Gastroesophageal sphincter (tissue), 4 donors: ENCODE data around the gene MAT2A. TPM values are rescaled to one million over a fixed set of nuclear protein-coding genes. Genes with fewer than 3 reads are reported as not detected.

Experiments
- ATAC-seq: fragments of 150-250 bp; one replicate; pipeline ENCODE4 v1.9.1; 2016; ENCODE audit warnings: mild to moderate bottlenecking, moderate library complexity
- H3K27ac ChIP-seq, 4 donors: fragments of 200-600 bp; sonication (generic) in 3 of 4; 1 replicate in 3 of 4; 2 replicates in 1 of 4; pipeline ENCODE4 v1.5.1; 2016 to 2019
- H3K27me3 ChIP-seq: fragments of 200-600 bp; sonication (generic); one replicate; pipeline ENCODE4 v1.5.1; 2019
- H3K36me3 ChIP-seq, 2 donors: fragments of 200-600 bp; sonication (generic); one replicate each; pipeline ENCODE4 v1.5.1; 2019; ENCODE audit warnings: control low read depth in 1 of 2
- H3K4me1 ChIP-seq, 3 donors: fragments of 200-600 bp; sonication (generic); 1 replicate in 2 of 3; 2 replicates in 1 of 3; pipeline ENCODE4 v1.5.1; 2016 to 2019; ENCODE audit warnings: control low read depth in 2 of 3
- H3K4me3 ChIP-seq, 2 donors: fragments of 200-600 bp; sonication (generic); one replicate each; pipeline ENCODE4 v1.5.1; 2019; ENCODE audit warnings: mild to moderate bottlenecking in 1 of 2, moderate library complexity in 1 of 2
- H3K9me3 ChIP-seq, 3 donors: fragments of 200-600 bp; sonication (generic); one replicate each; pipeline ENCODE4 v1.5.1; 2017 to 2019; ENCODE audit warnings: control low read depth in 2 of 3
- CTCF ChIP-seq, 4 experiments: fragments of 200-600 bp in 2 of 4; fragments of 450-650 bp in 2 of 4; sonication (generic) in 1 of 4; IDR thresholded peaks; one replicate each; pipeline ENCODE4 v1.5.1; 2017 to 2019; ENCODE audit warnings: antibody characterized with exemption in 4 of 4, mild to moderate bottlenecking in 2 of 4, moderate library complexity in 2 of 4
- EP300 ChIP-seq: sonication (generic); formaldehyde crosslinking; IDR thresholded peaks from one replicate; pipeline ENCODE4 v1.6.1; 2017; ENCODE audit warnings: antibody characterized with exemption, mild to moderate bottlenecking
- POLR2A ChIP-seq, 2 donors: fragments of 450-650 bp; IDR thresholded peaks; one replicate each; pipeline ENCODE4 v1.6.1; 2017; ENCODE audit warnings: antibody characterized with exemption in 2 of 2, mild to moderate bottlenecking in 2 of 2, moderate library complexity in 1 of 2
- POLR2AphosphoS5 ChIP-seq: sonication (generic); formaldehyde crosslinking; IDR thresholded peaks from one replicate; pipeline ENCODE4 v1.6.1; 2017; ENCODE audit warnings: antibody characterized with exemption
- WGBS, 2 donors: methylation state at CpG; one replicate each; pipeline ENCODE4 v1.1.5; 2018; ENCODE audit warnings: low coverage in 1 of 2; 5-methylcytosine and 5-hydroxymethylcytosine counted together
- total RNA-seq, 4 donors: library from RNA; depleted of rRNA; stranded (reverse); fragments of >200 nt; gene quantifications; one replicate each; pipeline ENCODE4 v1.1.0, GENCODE V29; 2016

MAT2A gene
- total RNA-seq, 4 donors from 2014 or later = 68.5 to 295 (median 130) TPM

DNA sequence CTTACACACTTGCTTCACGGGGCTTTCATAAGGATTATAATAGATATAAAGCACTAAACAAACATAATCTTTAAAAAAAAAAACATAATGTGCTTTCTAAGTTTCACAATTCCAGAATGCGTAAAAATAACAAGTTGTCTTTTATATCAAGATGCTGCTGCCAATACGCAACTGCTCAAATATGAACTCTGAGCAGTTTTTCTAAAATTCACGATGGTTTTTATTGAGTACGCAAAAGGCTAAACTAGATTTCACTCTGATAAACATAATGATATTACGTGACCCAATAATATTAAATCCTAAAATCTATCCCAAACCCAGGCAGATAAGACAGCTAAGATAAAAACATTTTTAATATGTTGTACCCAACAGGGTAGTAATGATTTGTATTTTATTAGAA lies 24.6 kb upstream of the MAT2A start:
- no peaks in the 10 kb centered on the region for H3K9me3 ChIP-seq

DNA sequence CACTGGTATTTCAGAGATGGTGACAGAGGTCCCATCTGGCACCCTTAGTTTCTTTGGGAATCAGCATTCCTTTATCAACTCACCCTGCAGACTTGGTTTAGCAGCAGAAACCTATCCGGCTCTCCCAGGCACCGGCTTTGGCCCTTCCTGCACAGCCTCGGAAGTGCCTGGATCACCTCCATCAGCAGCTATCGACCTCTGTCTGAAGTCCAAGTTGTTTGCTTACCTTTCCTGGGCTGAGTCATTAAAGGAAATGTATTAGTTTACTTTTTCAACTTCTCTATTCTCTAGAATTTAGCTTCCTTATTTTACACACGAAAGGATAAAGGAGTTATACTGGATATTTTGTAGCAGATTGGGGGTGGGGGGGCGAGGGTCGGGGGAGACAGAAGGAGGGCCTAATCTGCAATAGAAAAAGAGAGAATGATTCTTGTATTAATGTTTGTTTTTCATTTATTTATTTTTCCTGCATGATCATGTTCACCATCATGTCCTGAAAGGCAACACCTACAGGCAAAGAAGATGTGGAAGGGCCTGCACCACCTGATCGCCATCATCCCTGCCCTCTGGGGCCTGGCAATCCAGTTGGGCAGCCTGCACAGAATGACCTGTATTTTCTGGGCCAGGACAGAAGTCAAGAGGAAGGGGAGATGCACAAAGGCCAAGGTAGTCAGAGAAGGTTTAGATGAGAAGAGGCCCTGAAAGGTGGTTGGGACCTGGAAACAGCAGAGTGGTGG lies 22.1 kb upstream of the MAT2A start:
- no peak overlapping the region for H3K27ac ChIP-seq
- 53 to 68% methylated on average over 2 to 8 of the region's 8 CpGs for WGBS, 2 donors
- no peaks in the 10 kb centered on the region for H3K27me3 ChIP-seq
- no peak for ATAC-seq
- H3K36me3 ChIP-seq = no peaks in the 10 kb centered on the region
- no peaks in the 10 kb centered on the region for H3K4me1 ChIP-seq
- TF ChIP-seq POLR2A (IDR thresholded peaks at IDR 0.05) = no peak
- TF ChIP-seq CTCF (IDR thresholded peaks at IDR 0.05) = no peak
- no peak for TF ChIP-seq EP300
- TF ChIP-seq POLR2AphosphoS5 = no peak
- no peaks in the 10 kb centered on the region for H3K9me3 ChIP-seq
- no peak overlapping the region for H3K4me3 ChIP-seq

More for the DNA sequence above, 24.6 kb upstream of the MAT2A start:
- Histone ChIP-seq H3K27me3 (no peaks in the 10 kb centered on the region), H3K36me3 (no peaks in the 10 kb centered on the region), H3K4me3 (no peak overlapping the region), H3K27ac (no peak overlapping the region), H3K4me1 (peaks cover 0 to 13% (median 0%) of the 10 kb centered on the region in 3 donors)
- no peak for ATAC-seq
- WGBS, 2 donors = 88 to 90% methylated on average over 6 of the region's 6 CpGs
- TF ChIP-seq POLR2A (IDR thresholded peaks at IDR 0.05) = no peak
- TF ChIP-seq EP300 = no peak

- Histone ChIP-seq H3K9me3 (no peaks in the 10 kb centered on the region), H3K4me1 (peaks cover 2 to 24% (median 15%) of the 10 kb centered on the region in 3 donors), H3K4me3 (no peak overlapping the region), H3K27me3 (no peaks in the 10 kb centered on the region), H3K27ac (no peak overlapping the region), H3K36me3 (no peaks in the 10 kb centered on the region)
- WGBS, 2 donors = 100% methylated on average over 1 to 2 of the region's 6 CpGs
- ATAC-seq = no peak
- TF ChIP-seq CTCF (IDR thresholded peaks at IDR 0.05) = no peak
- no peak for TF ChIP-seq EP300
- no peak for TF ChIP-seq POLR2AphosphoS5
- no peak for TF ChIP-seq POLR2A (IDR thresholded peaks at IDR 0.05)
Observed at GRCh38 chr2:85522090-85522647, 16.8 kb upstream of the MAT2A start.

- H3K36me3 ChIP-seq = no peaks in the 10 kb centered on the region
- H3K4me3 ChIP-seq = no peak overlapping the region
- no peaks in the 10 kb centered on the region for H3K27me3 ChIP-seq
- no peaks in the 10 kb centered on the region for H3K9me3 ChIP-seq
- no peak for TF ChIP-seq CTCF (IDR thresholded peaks at IDR 0.05)
- no peak for TF ChIP-seq EP300
- no peak for TF ChIP-seq POLR2AphosphoS5
- no peak for TF ChIP-seq POLR2A (IDR thresholded peaks at IDR 0.05)
- H3K27ac ChIP-seq = peak overlapping the region in 3 of 4 donors; percentile 55 to 78 (median 76)
- ATAC-seq = no peak
- 65 to 74% methylated on average over 3 to 6 of the region's 8 CpGs for WGBS, 2 donors
- peaks cover 2 to 24% (median 15%) of the 10 kb centered on the region in 3 donors for H3K4me1 ChIP-seq
Observed at GRCh38 chr2:85523062-85523902, 15.7 kb upstream of the MAT2A start.

GRCh38 chr2:85523903-85524335 lies 15.0 kb upstream of the MAT2A start:
- peaks cover 2 to 24% (median 15%) of the 10 kb centered on the region in 3 donors for H3K4me1 ChIP-seq
- TF ChIP-seq EP300 = no peak
- TF ChIP-seq CTCF (IDR thresholded peaks at IDR 0.05) = no peak
- no peak for TF ChIP-seq POLR2AphosphoS5
- no peak for TF ChIP-seq POLR2A (IDR thresholded peaks at IDR 0.05)
- no peak overlapping the region for H3K4me3 ChIP-seq
- no peak for ATAC-seq
- no peaks in the 10 kb centered on the region for H3K9me3 ChIP-seq
- H3K27ac ChIP-seq = peak overlapping the region; percentile 55 to 78 (median 67)
- H3K36me3 ChIP-seq = no peaks in the 10 kb centered on the region
- WGBS, 2 donors = 14 to 31% methylated on average over 2 to 3 of the region's 5 CpGs
- no peaks in the 10 kb centered on the region for H3K27me3 ChIP-seq
